Aorta (tissue), 5 donors: Measurements from ENCODE around the gene MAP2K3. TPM values are rescaled to one million over a fixed set of nuclear protein-coding genes. Genes with fewer than 3 reads are reported as not detected.
"Not testable (repeated sequence)": the region's sequence is repeated elsewhere in the genome, so short reads cannot be mapped to it uniquely, and the experiment has no call there.

ENCODE experiments used
- ATAC-seq: fragments of 200-7000 bp; cut with Tn5 transposase; one replicate; pipeline ENCODE4 v1.9.1; 2022; ENCODE audit warnings: moderate library complexity; ENCODE audit not compliant: low FRiP score
- DNase-seq, 2 donors: peaks; one replicate each; pipeline ENCODE4 v3.0.0-alpha.2; 2020
- H3K27ac ChIP-seq, 2 donors: one replicate each; pipeline ENCODE4 v1.5.1; 2013; ENCODE audit warnings: low read length in 2 of 2, mild to moderate bottlenecking in 2 of 2, moderate library complexity in 2 of 2, control low read depth in 1 of 2, inconsistent platforms in 1 of 2, low read depth in 1 of 2
- H3K27me3 ChIP-seq, 2 donors: one replicate each; pipeline ENCODE4 v1.6.1; 2013; ENCODE audit warnings: control low read depth in 1 of 2, low read length in 1 of 2, mild to moderate bottlenecking in 1 of 2, moderate library complexity in 1 of 2; ENCODE audit not compliant: insufficient read depth in 2 of 2, control insufficient read depth in 1 of 2
- H3K36me3 ChIP-seq, 2 donors: one replicate each; pipeline ENCODE4 v1.6.1; 2013; ENCODE audit warnings: control low read depth in 1 of 2, low read length in 1 of 2, mild to moderate bottlenecking in 1 of 2; ENCODE audit not compliant: insufficient read depth in 2 of 2, control insufficient read depth in 1 of 2
- H3K4me1 ChIP-seq, 2 donors: one replicate each; pipeline ENCODE4 v1.6.1; 2013; ENCODE audit warnings: low read length in 2 of 2, control low read depth in 1 of 2, mild to moderate bottlenecking in 1 of 2, moderate library complexity in 1 of 2; ENCODE audit not compliant: insufficient read depth in 2 of 2, control insufficient read depth in 1 of 2
- H3K4me3 ChIP-seq, 2 donors: one replicate each; pipeline ENCODE4 v1.5.1; 2013; ENCODE audit warnings: low read length in 2 of 2, control low read depth in 1 of 2, mild to moderate bottlenecking in 1 of 2
- H3K9me3 ChIP-seq: one replicate; pipeline ENCODE4 v1.6.1; 2013; ENCODE audit warnings: mild to moderate bottlenecking, low read length; ENCODE audit not compliant: control insufficient read depth
- WGBS, 2 donors: extraction: QIAGEN DNeasy Blood & Tissue Kit; methylation state at CpG; one replicate each; pipeline ENCODE4 v1.1.7; 2013; 5-methylcytosine and 5-hydroxymethylcytosine counted together
- intact Hi-C, 2 donors: fragments of 100-400 bp; cut with DNase I; formaldehyde crosslinking; loops; one replicate each; pipeline versions ENCODE4 v1.14.2 to v1.15.0; 2022
- polyA plus RNA-seq, 2 donors: library from polyadenylated mRNA; stranded (reverse); fragments of 200-250 nt; gene quantifications; one replicate each; pipeline ENCODE4 v1.2.3, GENCODE V29; 2013
- total RNA-seq, 2 donors: library from RNA; stranded (reverse); fragmentation: NEBNext Ultra II Directional; extraction: Animal tissue kit (Norgen Biotek cat#: 25700); gene quantifications; one replicate each; pipeline ENCODE4 v1.2.1, GENCODE V29; 2021
- donor health status: healthy with polysubstance abuse.
- donor health status: Bipolar disorder and iron deficiency.
- donor health status: DM: no; HTN: no; CAD: no.
- donor health status: DM: no; HTN: no; CAD: no.
- donor health status: DM: yes; HTN: yes; CAD: no.

Gene MAP2K3
- total and polyA plus RNA-seq, 4 donors = 21.8 to 82.6 (median 50.1) TPM

GRCh38 chr17:21330436-21331160, 46.1 kb downstream of the MAP2K3 start:
- H3K9me3 ChIP-seq = peaks cover 2% of the 10 kb centered on the region
- intact Hi-C loops = no loop called here
- peak; percentile 50 for ATAC-seq
- H3K4me3 ChIP-seq = no peak overlapping the region
- peak; percentile 22 to 52 for DNase-seq
- 85 to 91% methylated on average over 9 of the region's 9 CpGs for WGBS, 2 donors
- H3K4me1 ChIP-seq = no peaks in the 10 kb centered on the region
- no peaks in the 10 kb centered on the region for H3K27me3 ChIP-seq
- no peak overlapping the region for H3K27ac ChIP-seq
- no peaks in the 10 kb centered on the region for H3K36me3 ChIP-seq

DNA sequence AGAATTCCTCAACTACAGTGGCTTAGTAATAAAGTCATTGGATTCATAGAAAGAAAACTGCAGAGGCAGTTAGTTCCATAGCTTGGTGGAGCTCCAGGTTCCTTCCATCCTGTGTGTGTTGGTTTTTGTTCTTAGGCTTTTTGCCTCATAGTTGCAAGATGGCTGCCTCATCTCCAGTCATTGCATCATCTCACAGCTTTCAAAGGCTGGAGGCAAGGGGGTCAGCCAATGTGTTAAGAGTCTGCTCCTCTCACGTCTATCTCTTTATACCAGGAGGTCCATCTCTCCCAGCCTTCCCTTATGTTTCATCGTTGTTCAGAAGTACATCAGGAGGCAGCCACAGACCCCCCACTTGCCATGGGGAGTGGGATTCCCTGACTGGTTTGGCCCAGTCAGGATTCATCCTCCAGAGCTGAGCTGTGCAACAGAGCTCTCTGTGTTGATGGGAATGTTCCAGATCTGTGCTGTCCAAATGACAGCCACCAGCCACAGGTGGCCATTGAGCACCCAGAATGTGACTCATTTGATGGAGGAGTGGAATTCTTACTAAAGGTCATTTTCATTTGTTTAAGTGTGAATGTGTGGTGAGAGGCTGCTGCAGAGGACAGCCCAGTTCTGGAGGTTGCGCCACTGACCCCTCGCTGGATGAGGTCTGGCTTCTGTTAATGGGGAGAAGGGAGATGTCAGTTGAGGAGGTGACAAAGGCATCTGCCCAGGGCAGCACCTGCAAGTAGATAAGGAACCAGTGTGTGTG, 52.2 kb downstream of the MAP2K3 start:
- H3K4me1 ChIP-seq, intact Hi-C loops, H3K9me3 ChIP-seq, H3K27ac ChIP-seq, H3K4me3 ChIP-seq, H3K36me3 ChIP-seq, ATAC-seq, H3K27me3 ChIP-seq: not testable (repeated sequence)
- DNase-seq = peak; percentile 25 to 28
- 86% methylated on average over 4 of the region's 4 CpGs for WGBS, 2 donors

DNA sequence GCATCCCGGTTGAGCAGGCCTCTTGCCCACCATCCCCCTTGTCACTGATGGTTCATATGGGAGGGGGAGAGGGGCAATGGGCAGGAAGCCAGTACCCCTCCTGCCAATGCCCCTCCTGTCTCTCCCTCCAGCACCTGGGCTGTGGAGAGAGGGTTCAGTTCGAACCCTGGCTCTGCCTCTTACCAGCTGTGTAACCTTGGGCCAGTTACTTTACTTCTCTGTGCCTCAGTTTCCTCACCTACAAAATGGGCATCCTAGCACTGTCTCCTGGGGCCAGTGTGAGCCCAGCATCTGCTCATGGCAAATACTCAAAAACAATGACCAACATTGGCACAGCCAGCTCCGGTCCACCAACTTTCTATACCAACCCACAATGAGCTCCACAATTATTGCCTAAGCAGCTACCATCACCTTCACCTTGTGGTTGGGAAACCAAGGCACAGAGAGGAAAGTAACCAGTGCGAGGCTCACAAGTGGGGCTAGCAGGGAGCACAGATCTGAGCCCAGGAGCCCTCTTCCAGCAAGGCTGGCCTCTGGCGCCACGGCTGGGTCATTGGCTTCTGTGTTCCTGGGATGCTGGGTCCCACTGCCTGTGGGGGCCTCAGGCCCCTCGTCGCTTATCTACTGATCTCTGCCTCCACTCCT, 53.6 kb downstream of the MAP2K3 start:
- intact Hi-C loops, H3K9me3 ChIP-seq, H3K36me3 ChIP-seq, H3K4me3 ChIP-seq, H3K4me1 ChIP-seq, H3K27me3 ChIP-seq: not testable (repeated sequence)
- 62 to 66% methylated on average over 8 of the region's 8 CpGs for WGBS, 2 donors
- H3K27ac ChIP-seq = peak overlapping the region in 1 of 2 donors; percentile 9
- DNase-seq = peak; percentile 23 to 71
- peak; percentile 1 for ATAC-seq

- Histone ChIP-seq H3K27me3 (no peaks in the 10 kb centered on the region), H3K9me3 (no peaks in the 10 kb centered on the region), H3K4me1 (no peaks in the 10 kb centered on the region), H3K36me3 (no peaks in the 10 kb centered on the region), H3K4me3 (no peak overlapping the region), H3K27ac (no peak overlapping the region)
- intact Hi-C loops = no loop called here
- DNase-seq (peak in 1 of 2 donors; percentile 30), ATAC-seq (no peak)
- 32 to 42% methylated on average over 7 of the region's 7 CpGs for WGBS, 2 donors
Measured at GRCh38 chr17:21339011-21339410, 54.5 kb downstream of the MAP2K3 start.

- intact Hi-C loops, H3K27me3 ChIP-seq, ATAC-seq, H3K4me1 ChIP-seq, H3K36me3 ChIP-seq, H3K9me3 ChIP-seq, H3K4me3 ChIP-seq, H3K27ac ChIP-seq: not testable (repeated sequence)
- DNase-seq = peak; percentile 19 to 25
- WGBS, 2 donors = 90 to 91% methylated on average over 11 of the region's 11 CpGs
Measured at GRCh38 chr17:21339571-21339970, 55.1 kb downstream of the MAP2K3 start.

DNA sequence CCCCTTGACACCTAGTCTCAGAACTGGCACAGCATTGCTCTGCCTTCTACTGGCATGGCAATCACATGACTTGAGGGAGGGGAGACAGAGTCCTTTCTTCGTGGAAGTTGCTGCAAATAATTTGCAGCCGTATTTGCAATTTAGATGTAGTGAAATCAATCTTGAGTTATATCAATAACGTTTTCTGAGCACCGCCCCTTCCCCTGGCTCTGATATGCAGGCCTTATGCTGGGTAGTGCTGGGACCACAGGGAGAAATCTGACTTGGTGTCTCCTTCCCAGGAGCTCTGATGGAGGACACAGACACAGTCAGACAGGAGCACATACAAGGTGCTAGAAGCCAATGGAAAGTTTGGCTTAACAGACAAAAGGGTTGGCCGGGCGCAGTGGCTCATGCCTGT, 55.9 kb downstream of the MAP2K3 start:
- H3K27ac ChIP-seq, ATAC-seq, intact Hi-C loops, H3K36me3 ChIP-seq, H3K4me1 ChIP-seq, H3K27me3 ChIP-seq, H3K9me3 ChIP-seq, H3K4me3 ChIP-seq: not testable (repeated sequence)
- WGBS, 2 donors = 90 to 92% methylated on average over 6 of the region's 6 CpGs
- DNase-seq = peak; percentile 11 to 14

- ATAC-seq = not testable (repeated sequence)
Measured at GRCh38 chr17:21341279-21341678, 56.8 kb downstream of the MAP2K3 start.

DNA sequence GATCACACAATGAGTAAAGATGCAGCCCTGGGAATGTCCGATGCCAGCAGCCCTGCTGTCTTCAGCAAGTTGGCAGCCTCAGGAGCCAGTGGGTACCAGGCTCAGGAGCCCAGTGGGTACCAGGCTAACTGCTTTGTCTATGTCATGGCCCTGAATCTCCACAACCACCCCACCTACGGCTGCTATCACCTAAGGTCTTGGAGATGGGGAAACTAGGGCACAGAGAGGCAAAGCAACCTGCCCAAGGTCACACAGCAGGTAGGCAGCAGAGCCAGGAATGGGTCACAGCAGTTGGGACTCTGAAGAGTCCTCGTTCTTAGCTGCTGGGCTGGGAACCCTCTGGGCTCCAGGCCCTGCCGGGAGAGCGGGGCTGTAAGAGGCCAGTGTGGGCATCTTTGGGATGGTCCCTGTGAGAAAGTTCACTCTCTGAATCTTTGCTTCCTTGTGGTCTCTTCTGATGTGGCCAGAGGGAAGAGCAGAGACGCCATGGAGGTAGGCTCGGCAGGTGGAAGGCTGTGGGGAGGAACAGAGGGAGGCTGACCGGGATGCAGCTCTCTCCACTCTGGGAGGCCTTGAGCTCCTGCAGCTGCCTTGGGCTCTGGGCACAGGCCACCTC, 57.5 kb downstream of the MAP2K3 start:
- H3K27ac ChIP-seq, H3K27me3 ChIP-seq, H3K4me1 ChIP-seq, H3K36me3 ChIP-seq, ATAC-seq, H3K9me3 ChIP-seq, H3K4me3 ChIP-seq, intact Hi-C loops: not testable (repeated sequence)
- DNase-seq = peak in 1 of 2 donors; percentile 47
- 64 to 81% methylated on average over 8 of the region's 8 CpGs for WGBS, 2 donors

More at GRCh38 chr17:21341279-21341678, 56.8 kb downstream of the MAP2K3 start:
- H3K27me3 ChIP-seq, H3K4me1 ChIP-seq, H3K4me3 ChIP-seq, H3K36me3 ChIP-seq, H3K27ac ChIP-seq, intact Hi-C loops, H3K9me3 ChIP-seq: not testable (repeated sequence)
- peak in 1 of 2 donors; percentile 44 for DNase-seq
- 86 to 89% methylated on average over 3 to 4 of the region's 4 CpGs for WGBS, 2 donors
